Stimulated activated naive CD4-positive, alpha-beta T cell treated with Interleukin-2 at 50 U/mL for 16 hours (primary cell): ENCODE measurements around the gene CIRBP.

Source experiments
- DNase-seq: peaks from one replicate; lab custom pipeline; 2025; lab: John Stamatoyannopoulos, UW

CIRBP gene

DNA sequence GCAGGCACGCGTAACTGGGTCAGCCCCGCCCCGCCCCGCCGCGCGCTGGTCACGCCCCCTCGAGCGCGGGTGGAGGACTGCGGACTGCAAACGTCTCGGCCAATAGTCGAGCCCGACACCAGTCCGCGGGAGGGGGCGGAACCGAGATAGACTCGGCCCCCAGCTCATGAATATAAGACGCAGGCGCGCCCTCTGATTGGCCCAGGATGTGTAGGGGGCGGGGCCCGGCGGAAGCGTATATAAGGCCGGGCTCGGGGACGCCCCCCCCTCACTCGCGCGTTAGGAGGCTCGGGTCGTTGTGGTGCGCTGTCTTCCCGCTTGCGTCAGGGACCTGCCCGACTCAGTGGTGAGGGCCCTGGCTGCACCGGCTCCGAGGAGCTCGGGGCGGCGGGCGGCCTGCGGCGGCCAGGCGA is at the start of gene CIRBP:
CIRBP (plus strand) TSS at position 268 of the 413 bp plus-strand sequence. CDS start 1,602 bp downstream, outside the sequence.
- DNase-seq: peak; percentile 99

GRCh38 chr19:1219786-1220476 is 49.2 kb upstream of the CIRBP start:
- DNase-seq: no peak

DNA sequence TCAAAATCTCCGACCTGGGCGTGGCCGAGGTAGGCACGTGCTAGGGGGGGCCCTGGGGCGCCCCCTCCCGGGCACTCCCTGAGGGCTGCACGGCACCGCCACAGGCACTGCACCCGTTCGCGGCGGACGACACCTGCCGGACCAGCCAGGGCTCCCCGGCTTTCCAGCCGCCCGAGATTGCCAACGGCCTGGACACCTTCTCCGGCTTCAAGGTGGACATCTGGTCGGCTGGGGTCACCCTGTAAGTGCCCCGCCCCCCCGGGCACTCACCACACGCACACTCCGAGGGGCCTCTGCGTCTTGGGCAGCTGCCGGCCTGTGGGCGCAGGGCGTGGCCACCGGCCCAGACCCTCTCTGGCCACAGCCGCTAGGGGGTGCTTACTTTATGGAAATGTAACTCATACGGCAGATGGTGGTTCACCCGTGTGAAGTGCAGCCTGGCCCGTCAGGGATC is 48.6 kb upstream of the CIRBP start:
- no peak for DNase-seq

DNA sequence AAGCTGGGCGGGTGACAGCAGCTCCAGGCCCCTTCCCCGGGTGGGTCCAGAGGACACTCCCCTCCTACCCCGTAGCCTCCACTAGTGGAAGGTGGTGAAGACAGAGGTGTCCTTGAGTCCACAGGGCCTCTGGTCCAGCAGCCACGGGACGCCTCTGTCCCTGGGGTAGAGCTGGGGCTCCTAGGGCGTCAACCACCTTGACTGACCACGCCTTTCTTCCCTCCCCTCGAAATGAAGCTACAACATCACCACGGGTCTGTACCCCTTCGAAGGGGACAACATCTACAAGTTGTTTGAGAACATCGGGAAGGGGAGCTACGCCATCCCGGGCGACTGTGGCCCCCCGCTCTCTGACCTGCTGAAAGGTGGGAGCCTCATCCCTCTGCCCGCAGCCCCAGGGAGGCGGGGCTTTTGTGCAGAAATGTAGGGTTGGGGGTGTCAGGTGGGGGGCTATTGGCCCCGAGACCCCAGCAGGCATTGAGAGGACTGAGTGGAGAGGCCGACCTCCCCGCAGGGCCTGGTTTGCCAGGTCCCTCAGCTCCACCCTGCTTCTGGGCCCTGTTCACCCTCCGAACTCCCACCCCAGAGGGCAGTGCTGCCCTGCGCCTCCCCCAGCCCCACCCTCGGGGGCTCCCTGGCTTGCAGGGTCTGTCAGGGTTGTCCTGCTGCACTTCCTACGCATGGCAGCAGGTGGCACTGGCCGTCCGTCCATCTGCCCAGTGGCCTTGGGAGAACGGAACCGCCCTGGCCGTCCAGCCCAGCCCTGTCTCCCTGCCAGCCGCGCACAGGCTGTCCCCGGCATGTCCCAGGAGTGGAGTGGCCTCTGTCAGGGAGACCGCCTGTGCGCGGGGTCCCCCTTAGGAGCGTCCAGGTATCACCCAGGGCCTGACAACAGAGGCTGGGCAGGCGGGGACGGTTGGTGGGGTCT is 47.9 kb upstream of the CIRBP start:
- DNase-seq: no peak

GRCh38 chr19:1221904-1222255 is 47.3 kb upstream of the CIRBP start:
- DNase-seq: no peak

DNA sequence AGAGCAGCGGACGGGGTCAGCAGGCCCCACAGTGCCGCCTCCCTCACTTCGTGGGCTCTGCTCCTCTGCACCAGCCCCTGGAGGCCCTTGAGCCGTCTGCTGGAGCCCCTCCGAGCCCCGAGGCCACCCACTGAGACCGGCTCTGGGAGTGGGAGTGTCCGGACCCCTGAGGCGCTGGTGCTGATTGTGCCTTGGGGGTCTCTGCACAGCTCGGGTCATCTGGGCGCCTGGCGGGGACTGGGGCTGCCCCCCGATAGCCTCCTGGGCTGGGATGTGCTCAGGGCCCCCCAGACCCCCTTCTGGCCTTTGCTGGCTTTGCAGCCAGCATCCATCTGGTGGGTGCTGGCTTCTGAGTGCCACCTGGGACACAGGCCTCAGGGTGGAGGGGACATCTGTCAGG is 46.7 kb upstream of the CIRBP start:
- no peak for DNase-seq

DNA sequence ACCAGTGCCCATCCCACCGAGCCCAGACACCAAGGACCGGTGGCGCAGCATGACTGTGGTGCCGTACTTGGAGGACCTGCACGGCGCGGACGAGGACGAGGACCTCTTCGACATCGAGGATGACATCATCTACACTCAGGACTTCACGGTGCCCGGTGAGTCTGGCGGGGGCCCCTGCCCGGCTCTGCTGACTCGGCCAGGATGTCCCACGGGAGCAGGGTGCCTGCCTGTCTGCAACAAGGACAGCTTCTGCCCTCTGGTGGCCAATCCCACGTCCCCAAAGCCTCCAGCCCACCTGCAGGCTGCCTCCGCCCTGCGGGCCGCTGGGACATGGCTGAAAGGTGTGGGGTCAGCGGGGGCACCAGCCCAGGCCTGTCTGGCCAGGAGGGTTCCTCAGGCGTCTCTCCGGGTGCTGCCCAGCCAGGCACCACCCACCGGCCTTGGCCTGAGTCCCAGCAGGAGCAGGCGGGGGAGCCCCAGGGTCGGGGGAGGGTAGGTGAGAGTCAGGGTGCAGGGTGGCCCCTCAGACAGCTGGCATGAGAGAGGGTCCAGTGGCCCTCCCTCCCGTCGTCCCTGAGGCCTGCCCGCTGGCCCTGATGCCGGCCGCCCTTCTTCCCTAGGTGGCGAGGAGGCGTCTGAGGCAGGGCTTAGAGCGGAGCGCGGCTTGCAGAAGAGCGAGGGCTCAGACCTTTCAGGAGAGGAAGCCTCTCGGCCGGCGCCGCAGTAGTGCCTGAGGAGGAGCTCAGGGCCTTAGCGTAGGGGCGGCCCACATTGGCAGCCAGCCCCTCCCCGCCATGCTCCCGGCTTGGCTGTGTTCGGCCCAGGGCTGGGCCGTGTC is 45.9 kb upstream of the CIRBP start:
- no peak for DNase-seq

- DNase-seq: no peak
Observed at GRCh38 chr19:1224047-1224825, 44.9 kb upstream of the CIRBP start.

- no peak for DNase-seq
Observed at GRCh38 chr19:1224847-1225246, 44.3 kb upstream of the CIRBP start.

DNA sequence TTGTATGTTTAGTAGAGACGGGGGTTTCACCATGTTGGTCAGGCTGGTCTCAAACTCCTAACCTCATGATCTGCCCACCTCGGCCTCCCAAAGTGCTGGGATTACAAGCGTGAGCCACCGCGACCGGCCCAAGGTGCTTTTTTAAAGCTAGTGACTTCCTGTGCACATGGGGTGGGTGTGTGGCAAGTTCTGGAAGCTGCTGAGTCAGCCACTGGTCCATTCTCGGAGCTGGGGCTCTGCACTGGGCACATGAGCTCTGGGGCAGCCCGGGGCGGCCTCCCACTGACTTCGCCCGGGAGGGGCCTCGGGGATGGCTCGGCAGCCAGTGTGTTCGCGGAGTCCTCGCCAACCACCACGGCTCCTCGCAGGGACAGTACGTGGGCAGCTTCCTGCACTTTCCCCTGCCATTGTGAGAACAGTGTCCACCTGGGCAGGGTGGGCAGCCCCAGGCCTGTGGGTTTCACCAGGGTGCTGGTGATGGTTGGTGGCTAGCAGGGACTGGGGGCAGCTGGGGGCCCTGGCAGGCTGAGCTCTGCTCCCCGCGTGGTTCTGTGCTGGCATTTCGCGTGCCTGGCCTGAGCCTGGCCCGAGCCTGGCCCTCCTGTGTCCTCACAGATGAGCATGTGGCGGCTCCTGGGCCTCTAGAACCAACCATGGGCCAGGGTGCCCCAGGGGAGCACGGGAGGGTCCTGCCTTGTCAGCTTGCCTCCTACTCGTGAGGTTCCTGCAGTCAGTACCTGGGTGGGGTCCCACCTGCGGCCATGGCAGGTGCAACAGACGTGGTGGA is 43.5 kb upstream of the CIRBP start:
- no peak for DNase-seq

GRCh38 chr19:1226227-1226518 is 43.0 kb upstream of the CIRBP start:
- DNase-seq: no peak

DNA sequence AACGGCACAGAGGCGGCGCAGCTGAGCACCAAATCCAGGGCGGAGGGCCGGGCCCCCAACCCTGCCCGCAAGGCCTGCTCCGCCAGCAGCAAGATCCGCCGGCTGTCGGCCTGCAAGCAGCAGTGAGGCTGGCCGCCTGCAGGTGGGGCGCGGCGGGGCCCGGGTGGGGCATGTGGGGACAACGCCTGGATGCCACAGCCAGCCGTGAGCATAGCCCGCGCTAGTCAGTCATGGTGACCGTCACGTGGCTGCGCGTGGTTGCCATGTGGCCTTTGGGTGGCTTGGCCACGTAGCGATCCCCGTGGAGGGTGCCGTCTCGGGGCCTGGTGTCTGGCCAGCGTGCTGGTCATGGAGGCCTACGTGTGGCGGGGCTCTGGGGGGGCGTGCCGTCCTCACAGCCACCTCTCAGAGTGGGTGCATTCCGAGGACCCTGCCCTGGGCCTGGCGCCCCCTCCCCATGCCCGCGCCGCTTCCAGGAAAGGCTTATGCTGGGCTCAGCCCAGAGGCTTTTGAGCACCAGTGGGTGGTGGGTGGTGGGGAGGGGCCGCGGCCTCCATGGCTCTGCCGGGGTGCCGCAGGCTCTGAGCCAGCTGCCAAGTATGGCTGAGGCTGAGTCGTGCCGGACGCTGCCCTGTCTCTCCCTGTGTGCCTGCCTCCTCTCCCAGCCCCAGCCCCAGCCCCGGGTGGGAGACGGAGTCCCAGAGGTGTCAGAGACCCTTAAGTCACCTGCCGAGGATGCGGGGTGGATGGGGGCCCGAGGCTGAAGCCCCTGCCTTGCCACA is 42.4 kb upstream of the CIRBP start:
- no peak for DNase-seq

DNA sequence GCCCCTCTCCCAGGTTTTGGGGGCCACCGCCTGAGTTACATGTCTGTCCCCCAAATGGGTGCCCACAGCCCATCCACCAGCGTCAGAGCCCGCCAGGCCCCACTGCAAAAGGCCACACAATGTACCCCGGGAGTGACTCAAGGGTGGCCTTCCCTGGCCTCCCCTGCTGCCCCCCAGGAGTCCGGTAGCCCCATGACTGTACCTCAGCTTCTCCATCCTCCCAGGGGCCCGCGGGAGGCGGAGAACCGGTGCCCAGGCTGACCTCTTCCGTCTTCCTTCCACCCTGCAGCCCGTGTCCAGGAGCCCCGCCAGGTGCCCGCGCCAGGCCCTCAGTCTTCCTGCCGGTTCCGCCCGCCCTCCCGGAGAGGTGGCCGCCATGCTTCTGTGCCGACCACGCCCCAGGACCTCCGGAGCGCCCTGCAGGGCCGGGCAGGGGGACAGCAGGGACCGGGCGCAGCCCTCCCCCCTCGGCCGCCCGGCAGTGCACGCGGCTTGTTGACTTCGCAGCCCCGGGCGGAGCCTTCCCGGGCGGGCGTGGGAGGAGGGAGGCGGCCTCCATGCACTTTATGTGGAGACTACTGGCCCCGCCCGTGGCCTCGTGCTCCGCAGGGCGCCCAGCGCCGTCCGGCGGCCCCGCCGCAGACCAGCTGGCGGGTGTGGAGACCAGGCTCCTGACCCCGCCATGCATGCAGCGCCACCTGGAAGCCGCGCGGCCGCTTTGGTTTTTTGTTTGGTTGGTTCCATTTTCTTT is 41.7 kb upstream of the CIRBP start:
- no peak for DNase-seq

- DNase-seq: no peak
Observed at GRCh38 chr19:1228161-1228957, 40.8 kb upstream of the CIRBP start.

GRCh38 chr19:1229056-1229923 is 39.8 kb upstream of the CIRBP start:
- no peak for DNase-seq

DNA sequence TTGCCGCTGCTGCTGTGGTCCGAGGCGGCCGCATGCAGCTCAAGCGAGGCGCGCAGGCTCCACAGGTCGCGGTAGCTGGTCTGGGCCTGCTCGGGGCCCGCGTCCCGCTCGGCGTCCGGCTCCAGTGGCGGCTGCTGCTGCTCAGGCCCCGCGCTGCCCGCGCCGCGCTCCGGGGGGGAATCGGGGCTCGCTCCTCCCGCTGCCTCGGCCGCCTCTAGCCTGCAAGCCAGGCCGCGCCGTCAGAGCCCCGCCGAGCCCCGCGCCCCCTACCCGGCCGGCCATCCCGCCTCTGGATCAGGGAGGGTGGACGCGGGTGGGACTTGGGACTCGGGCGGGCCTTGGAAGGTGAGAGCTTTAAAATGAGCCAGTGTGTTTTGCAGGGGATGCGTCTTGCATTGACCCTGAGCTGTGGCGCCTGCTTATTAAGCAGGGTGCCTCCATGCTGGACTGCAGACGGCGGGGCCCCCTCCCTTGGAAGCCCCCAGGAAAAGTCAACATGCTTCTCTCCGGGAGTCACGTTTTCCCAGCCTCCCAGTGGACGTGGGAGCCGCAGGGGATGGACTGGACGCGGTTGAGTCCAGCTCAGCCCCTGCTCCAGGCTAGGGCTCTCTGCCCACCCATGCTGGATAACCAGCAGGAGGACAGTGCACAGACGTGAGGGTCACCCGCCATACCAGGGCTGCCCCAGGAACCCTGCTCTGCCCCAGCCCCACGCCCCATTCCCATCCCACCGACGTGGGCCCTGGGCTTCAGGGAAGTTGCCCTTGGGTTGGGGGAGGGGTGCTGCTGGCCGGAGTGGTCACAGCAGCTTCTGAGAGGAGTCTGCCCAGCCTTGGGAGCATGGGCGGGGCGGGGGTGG is 39.0 kb upstream of the CIRBP start:
- DNase-seq: no peak
